H1 (cell line): ENCODE data around the gene PTPRT. TPM values are rescaled to one million over a fixed set of nuclear protein-coding genes. Genes with fewer than 3 reads are reported as not detected.

Experiments used
- CTCF ChIA-PET: fragments of 300-600 bp; sonication (Branson Sonifier 250); formaldehyde crosslinking; loops from one replicate; lab custom pipeline; 2021; ENCODE audit not compliant: partially characterized antibody; lab: Charles Lee
- POLR2A ChIA-PET: fragments of 300-600 bp; sonication (Branson Sonifier 250); formaldehyde crosslinking; loops from one replicate; lab custom pipeline; 2021; ENCODE audit warnings: inconsistent platforms; ENCODE audit not compliant: partially characterized antibody; lab: Charles Lee
- DNase-seq, 2 experiments: peaks; one replicate each; pipeline versions ENCODE4 v3.0.0 to v3.0.0-alpha.2; 2010 to 2022; ENCODE audit warnings: low spot score in 2 of 2, low read depth in 1 of 2, mixed read lengths in 1 of 2
- FAIRE-seq: peaks from 2 replicates; lab custom pipeline; 2011; peaks lifted over from hg19 to GRCh38; lab: Jason Lieb, UNC
- H2AFZ ChIP-seq: 2 replicates; pipeline ENCODE4 v1.8.1; 2012; ENCODE audit warnings: low read length, inconsistent platforms
- H2AK5ac ChIP-seq: 2 replicates; pipeline ENCODE4 v1.6.1; 2013; ENCODE audit warnings: low read depth, low read length
- H2BK120ac ChIP-seq: replicated peaks from 2 replicates; pipeline ENCODE3; 2013; ENCODE audit warnings: low read depth, low read length, inconsistent platforms
- H2BK12ac ChIP-seq: 2 replicates; pipeline ENCODE4 v1.6.1; 2013; ENCODE audit warnings: low read depth, low read length
- H2BK15ac ChIP-seq: 2 replicates; pipeline ENCODE4 v1.6.1; 2013; ENCODE audit warnings: low read length
- H2BK20ac ChIP-seq: 2 replicates; pipeline ENCODE4 v1.6.1; 2013; ENCODE audit warnings: low read length
- H2BK5ac ChIP-seq: 2 replicates; pipeline ENCODE4 v1.6.1; 2013; ENCODE audit warnings: low read depth, low read length
- H3K14ac ChIP-seq: 2 replicates; pipeline ENCODE4 v1.6.1; 2013; ENCODE audit warnings: inconsistent platforms; ENCODE audit not compliant: insufficient read length
- H3K18ac ChIP-seq: 2 replicates; pipeline ENCODE4 v1.6.1; 2013; ENCODE audit warnings: low read length; ENCODE audit errors: extremely low read depth
- H3K23ac ChIP-seq: 2 replicates; pipeline ENCODE4 v1.6.1; 2013; ENCODE audit warnings: inconsistent platforms; ENCODE audit not compliant: insufficient read length
- H3K23me2 ChIP-seq: 2 replicates; pipeline ENCODE4 v1.6.1; 2013; ENCODE audit warnings: low read depth, low read length
- H3K27ac ChIP-seq: 2 replicates; pipeline ENCODE4 v1.6.1; 2011; ENCODE audit warnings: low read depth, low read length, inconsistent platforms
- H3K27me3 ChIP-seq, 4 experiments: replicated peaks in 1 of 4; 1 replicate in 1 of 4; 2 replicates in 3 of 4; pipeline versions ENCODE4 v1.6.1 to v1.8.1; 2011 to 2013; ENCODE audit warnings: low read length in 3 of 4, mild to moderate bottlenecking in 3 of 4, inconsistent platforms in 2 of 4, mixed read lengths in 2 of 4, moderate library complexity in 1 of 4; ENCODE audit not compliant: control insufficient read depth in 3 of 4, insufficient read depth in 3 of 4; ENCODE audit errors: extremely low read depth in 1 of 4
- H3K36me3 ChIP-seq, 4 experiments: 2 replicates each; pipeline versions ENCODE4 v1.6.1 to v1.8.1; 2011 to 2013; ENCODE audit warnings: mild to moderate bottlenecking in 4 of 4, low read length in 3 of 4, moderate library complexity in 2 of 4, control low read depth in 1 of 4, inconsistent platforms in 1 of 4; ENCODE audit not compliant: insufficient read depth in 4 of 4, control insufficient read depth in 2 of 4
- H3K4ac ChIP-seq: replicated peaks from 2 replicates; pipeline ENCODE3; 2013; ENCODE audit warnings: low read length, low read depth, mixed read lengths, inconsistent platforms; ENCODE audit not compliant: insufficient read length
- H3K4me1 ChIP-seq, 4 experiments: replicated peaks in 1 of 4; 1 replicate in 1 of 4; 2 replicates in 3 of 4; pipeline versions ENCODE4 v1.6.1 to v1.8.1; 2011 to 2013; ENCODE audit warnings: low read length in 3 of 4, inconsistent platforms in 2 of 4, mixed read lengths in 1 of 4; ENCODE audit not compliant: insufficient read depth in 4 of 4, control insufficient read depth in 3 of 4
- H3K4me2 ChIP-seq, 2 experiments: 2 replicates each; pipeline versions ENCODE4 v1.6.1 to v1.8.1; 2011 to 2013; ENCODE audit warnings: low read depth in 2 of 2, low read length in 2 of 2, control low read depth in 1 of 2, inconsistent platforms in 1 of 2, mild to moderate bottlenecking in 1 of 2; ENCODE audit not compliant: insufficient read depth in 1 of 2
- H3K4me3 ChIP-seq, 4 experiments: fragments of 200-600, 300-600 bp in 1 of 4; sonication (generic), shearing (Covaris generic), sonication (Bioruptor Twin) in 1 of 4; 2 replicates each; pipeline versions ENCODE4 v1.5.1 to v1.8.1; 2011 to 2016; ENCODE audit warnings: low read length in 4 of 4, low read depth in 3 of 4, control low read depth in 2 of 4, inconsistent platforms in 2 of 4, mild to moderate bottlenecking in 2 of 4, mixed read lengths in 1 of 4, moderate library complexity in 1 of 4; ENCODE audit not compliant: insufficient read depth in 2 of 4; ENCODE audit errors: extremely low read depth in 1 of 4
- H3K56ac ChIP-seq: replicated peaks from 2 replicates; pipeline ENCODE3; 2013; ENCODE audit warnings: low read depth, mild to moderate bottlenecking, mixed read lengths, low read length, inconsistent platforms; ENCODE audit not compliant: insufficient read length
- H3K79me1 ChIP-seq: 2 replicates; pipeline ENCODE4 v1.6.1; 2013; ENCODE audit warnings: low read depth, low read length, control low read depth
- H3K79me2 ChIP-seq, 2 experiments: 2 replicates each; pipeline versions ENCODE4 v1.6.1 to v1.8.1; 2012 to 2013; ENCODE audit warnings: low read length in 2 of 2, mild to moderate bottlenecking in 2 of 2, inconsistent platforms in 1 of 2; ENCODE audit not compliant: insufficient read depth in 2 of 2, control insufficient read depth in 1 of 2
- H3K9ac ChIP-seq, 4 experiments: replicated peaks in 1 of 4; 1 replicate in 1 of 4; 2 replicates in 3 of 4; pipeline versions ENCODE4 v1.6.1 to v1.8.1; 2011 to 2013; ENCODE audit warnings: low read depth in 3 of 4, low read length in 3 of 4, control low read depth in 2 of 4, mild to moderate bottlenecking in 2 of 4, moderate library complexity in 2 of 4, inconsistent platforms in 1 of 4; ENCODE audit errors: extremely low read depth in 1 of 4
- H3K9me3 ChIP-seq, 2 experiments: 2 replicates each; pipeline versions ENCODE4 v1.6.1 to v1.8.1; 2012 to 2013; ENCODE audit warnings: mild to moderate bottlenecking in 2 of 2, moderate library complexity in 2 of 2, control low read depth in 1 of 2, inconsistent platforms in 1 of 2, low read depth in 1 of 2, low read length in 1 of 2, mixed read lengths in 1 of 2; ENCODE audit not compliant: insufficient read depth in 2 of 2
- H4K20me1 ChIP-seq, 2 experiments: replicated peaks in 1 of 2; 2 replicates each; pipeline versions ENCODE3 to v1.8.1; 2011 to 2013; ENCODE audit warnings: inconsistent platforms in 2 of 2, low read length in 2 of 2, mild to moderate bottlenecking in 1 of 2; ENCODE audit not compliant: insufficient read depth in 2 of 2, control insufficient read depth in 1 of 2
- H4K5ac ChIP-seq: 2 replicates; pipeline ENCODE4 v1.6.1; 2013; ENCODE audit warnings: low read length, low read depth, mixed read lengths, inconsistent platforms; ENCODE audit not compliant: insufficient read length
- H4K8ac ChIP-seq: 2 replicates; pipeline ENCODE4 v1.8.0; 2013; ENCODE audit warnings: mild to moderate bottlenecking, moderate library complexity, low read length, inconsistent platforms; ENCODE audit not compliant: insufficient read depth; ENCODE audit errors: extremely low read depth
- H4K91ac ChIP-seq: replicated peaks from 2 replicates; pipeline ENCODE3; 2013; ENCODE audit warnings: low read length, mixed read lengths, inconsistent platforms; ENCODE audit not compliant: insufficient read length
- BACH1 ChIP-seq: IDR thresholded peaks from 2 replicates; pipeline ENCODE4 v1.6.1; 2012; ENCODE audit warnings: low read length, improper control_type of control experiment
- CEBPB ChIP-seq: IDR thresholded peaks from 2 replicates; pipeline ENCODE4 v1.6.1; 2012; ENCODE audit warnings: low read depth, low read length
- EZH2 ChIP-seq: fragments of 200-600 bp; sonication (generic); IDR thresholded peaks from 2 replicates; pipeline ENCODE4 v1.7.1; 2012; ENCODE audit warnings: low read depth, mild to moderate bottlenecking, moderate library complexity, low read length, inconsistent platforms; ENCODE audit not compliant: severe bottlenecking
- GABPA ChIP-seq: IDR thresholded peaks from 2 replicates; pipeline ENCODE4 v1.6.1; 2011; ENCODE audit warnings: mild to moderate bottlenecking, low read length, moderate library complexity, borderline replicate concordance; ENCODE audit not compliant: insufficient read depth
- SP2 ChIP-seq: IDR thresholded peaks from 2 replicates; pipeline ENCODE4 v1.6.1; 2012; ENCODE audit warnings: mild to moderate bottlenecking, low read length, inconsistent platforms
- TBP ChIP-seq: IDR thresholded peaks from 2 replicates; pipeline ENCODE4 v1.6.1; 2011; ENCODE audit warnings: low read depth, low read length, improper control_type of control experiment
- USF2 ChIP-seq: IDR thresholded peaks from 2 replicates; pipeline ENCODE4 v1.6.1; 2011; ENCODE audit warnings: low read length, improper control_type of control experiment
- WGBS, 2 experiments: shearing (Covaris generic) in 1 of 2; methylation state at CpG; one replicate each; pipeline versions ENCODE4 v1.1.6 to v1.1.7; 2013 to 2015; ENCODE audit warnings: low lambda C conversion rate in 2 of 2, mixed read lengths in 2 of 2, inconsistent platforms in 1 of 2, low coverage in 1 of 2, missing lambda C conversion rate in 1 of 2; ENCODE audit not compliant: insufficient replicate concordance in 2 of 2, insufficient coverage in 1 of 2, insufficient read length in 1 of 2; ENCODE audit errors: extremely low coverage in 1 of 2, missing lambda C conversion rate in 1 of 2; 5-methylcytosine and 5-hydroxymethylcytosine counted together
- polyA plus RNA-seq, 7 experiments: library from polyadenylated mRNA; depleted of rRNA in 3 of 7; stranded (reverse) in 5 of 7; unstranded in 2 of 7; fragments of >200 nt in 5 of 7; fragments of 200-250 nt in 2 of 7; gene quantifications; 1 replicate in 5 of 7; 2 replicates in 1 of 7; 4 replicates in 1 of 7; pipeline versions ENCODE4 v1.2.1 to v1.2.3, GENCODE V29; 2011 to 2013; ENCODE audit warnings: missing spikeins in 2 of 7, mixed read lengths in 2 of 7
- total RNA-seq: library from RNA; stranded (reverse); fragmentation: NEBNext Ultra II Directional; extraction: Animal tissue kit (Norgen Biotek cat#: 25700); gene quantifications from 2 replicates; pipeline ENCODE4 v1.2.1, GENCODE V29; 2021

The PTPRT gene
- total and polyA plus RNA-seq, 2 of the 8 experiments (the other 6 are each of a cell fraction or from before 2014, with no cell fraction given) = 0.33 to 1.8 TPM

DNA sequence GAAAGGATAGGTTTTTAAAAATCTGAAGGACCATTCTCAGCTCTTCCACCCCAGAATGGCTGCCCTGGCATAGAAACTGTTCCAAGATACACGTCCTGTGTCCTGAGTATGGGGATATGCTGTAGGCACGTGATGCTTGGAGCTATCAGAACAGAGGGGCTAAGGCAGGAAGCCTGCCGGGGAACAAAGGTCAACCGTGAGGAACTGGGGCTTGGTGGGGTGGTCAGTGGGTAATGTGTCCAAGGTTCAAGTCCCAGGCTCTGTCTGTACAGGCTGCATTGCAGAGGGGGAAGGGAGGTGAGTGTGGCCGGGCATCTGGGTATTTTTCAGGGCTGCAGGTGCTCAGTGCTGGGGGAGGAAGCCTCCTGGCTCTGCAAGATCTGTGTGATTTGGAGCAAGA is 1092.0 kb downstream of the PTPRT start:
- ChIA-PET CTCF (no interaction called here), POLR2A (no interaction called here)
- no peak overlapping the region for H2BK5ac ChIP-seq
- H3K79me1 ChIP-seq = no peaks in the 10 kb centered on the region
- no peaks in the 10 kb centered on the region; a peak in 1 of 7 replicates for H3K4me1 ChIP-seq
- H4K8ac ChIP-seq = no peak overlapping the region
- H3K27ac ChIP-seq = no peak overlapping the region
- H2BK15ac ChIP-seq = no peak overlapping the region
- WGBS, 2 experiments = 81% methylated on average over 5 of the region's 5 CpGs; no CpG with 5 or more reads in 1 of the 2 experiments
- H4K20me1 ChIP-seq = no peaks in the 10 kb centered on the region
- no peak overlapping the region for H4K5ac ChIP-seq
- DNase-seq (no peak), FAIRE-seq (no peak)
- H2BK20ac ChIP-seq = no peak overlapping the region
- H2AK5ac ChIP-seq = no peak overlapping the region
- H3K4me3 ChIP-seq = no peak overlapping the region
- H2BK12ac ChIP-seq = no peak overlapping the region
- H3K79me2 ChIP-seq = no peaks in the 10 kb centered on the region
- H3K23me2 ChIP-seq = no peaks in the 10 kb centered on the region
- H3K27me3 ChIP-seq = no peaks in the 10 kb centered on the region
- H3K23ac ChIP-seq = no peak overlapping the region
- H3K4me2 ChIP-seq = no peak overlapping the region
- no peak overlapping the region for H2AFZ ChIP-seq
- H3K14ac ChIP-seq = no peak overlapping the region
- no peak overlapping the region for H4K91ac ChIP-seq
- no peak overlapping the region for H3K56ac ChIP-seq
- H2BK120ac ChIP-seq = no peak overlapping the region
- H3K4ac ChIP-seq = no peak overlapping the region
- no peaks in the 10 kb centered on the region for H3K36me3 ChIP-seq
- no peak overlapping the region for H3K9ac ChIP-seq
- H3K18ac ChIP-seq = no peak overlapping the region
- H3K9me3 ChIP-seq = no peaks in the 10 kb centered on the region
- TF ChIP-seq SP2 (no peak), USF2 (no peak), GABPA (no peak), BACH1 (no peak), CEBPB (no peak), EZH2 (no peak), TBP (no peak)
